ENCODE measurements around the gene FALEC. TPM values are rescaled to one million over a fixed set of nuclear protein-coding genes. Genes with fewer than 3 reads are reported as not detected.

Gene FALEC
- total and polyA plus RNA-seq, 9 of the 15 experiments (the other 6 are each of a cell fraction or from before 2014, with no cell fraction given) = 0.15 to 1.8 (median 0.53) TPM; not detected in 5

DNA sequence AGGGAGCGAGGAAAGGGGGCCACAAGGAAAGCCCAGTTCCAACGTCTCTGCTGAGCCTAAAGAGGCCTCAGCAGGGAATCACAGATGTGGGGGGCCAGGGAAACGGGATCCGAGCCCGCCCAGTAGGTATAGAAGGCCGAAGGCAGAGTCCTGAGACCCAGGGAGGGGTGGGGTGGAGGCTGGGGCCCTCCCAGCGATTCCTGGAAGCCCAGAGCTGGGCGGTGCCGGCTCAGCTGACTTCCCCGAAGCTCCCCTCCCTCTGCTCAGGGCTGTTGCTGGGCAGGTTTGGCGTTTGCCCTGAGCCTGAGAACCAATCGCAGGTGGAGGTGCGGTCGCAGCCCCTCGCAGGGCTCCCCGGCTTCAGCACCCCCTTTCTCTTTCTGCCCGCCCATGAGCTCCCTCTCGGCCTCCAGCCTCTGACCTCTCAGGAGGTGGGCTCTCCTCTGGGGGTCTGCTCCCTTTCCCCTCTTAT is 46.5 kb downstream of the FALEC start (continued):
- TF ChIP-seq, protein P1, sequence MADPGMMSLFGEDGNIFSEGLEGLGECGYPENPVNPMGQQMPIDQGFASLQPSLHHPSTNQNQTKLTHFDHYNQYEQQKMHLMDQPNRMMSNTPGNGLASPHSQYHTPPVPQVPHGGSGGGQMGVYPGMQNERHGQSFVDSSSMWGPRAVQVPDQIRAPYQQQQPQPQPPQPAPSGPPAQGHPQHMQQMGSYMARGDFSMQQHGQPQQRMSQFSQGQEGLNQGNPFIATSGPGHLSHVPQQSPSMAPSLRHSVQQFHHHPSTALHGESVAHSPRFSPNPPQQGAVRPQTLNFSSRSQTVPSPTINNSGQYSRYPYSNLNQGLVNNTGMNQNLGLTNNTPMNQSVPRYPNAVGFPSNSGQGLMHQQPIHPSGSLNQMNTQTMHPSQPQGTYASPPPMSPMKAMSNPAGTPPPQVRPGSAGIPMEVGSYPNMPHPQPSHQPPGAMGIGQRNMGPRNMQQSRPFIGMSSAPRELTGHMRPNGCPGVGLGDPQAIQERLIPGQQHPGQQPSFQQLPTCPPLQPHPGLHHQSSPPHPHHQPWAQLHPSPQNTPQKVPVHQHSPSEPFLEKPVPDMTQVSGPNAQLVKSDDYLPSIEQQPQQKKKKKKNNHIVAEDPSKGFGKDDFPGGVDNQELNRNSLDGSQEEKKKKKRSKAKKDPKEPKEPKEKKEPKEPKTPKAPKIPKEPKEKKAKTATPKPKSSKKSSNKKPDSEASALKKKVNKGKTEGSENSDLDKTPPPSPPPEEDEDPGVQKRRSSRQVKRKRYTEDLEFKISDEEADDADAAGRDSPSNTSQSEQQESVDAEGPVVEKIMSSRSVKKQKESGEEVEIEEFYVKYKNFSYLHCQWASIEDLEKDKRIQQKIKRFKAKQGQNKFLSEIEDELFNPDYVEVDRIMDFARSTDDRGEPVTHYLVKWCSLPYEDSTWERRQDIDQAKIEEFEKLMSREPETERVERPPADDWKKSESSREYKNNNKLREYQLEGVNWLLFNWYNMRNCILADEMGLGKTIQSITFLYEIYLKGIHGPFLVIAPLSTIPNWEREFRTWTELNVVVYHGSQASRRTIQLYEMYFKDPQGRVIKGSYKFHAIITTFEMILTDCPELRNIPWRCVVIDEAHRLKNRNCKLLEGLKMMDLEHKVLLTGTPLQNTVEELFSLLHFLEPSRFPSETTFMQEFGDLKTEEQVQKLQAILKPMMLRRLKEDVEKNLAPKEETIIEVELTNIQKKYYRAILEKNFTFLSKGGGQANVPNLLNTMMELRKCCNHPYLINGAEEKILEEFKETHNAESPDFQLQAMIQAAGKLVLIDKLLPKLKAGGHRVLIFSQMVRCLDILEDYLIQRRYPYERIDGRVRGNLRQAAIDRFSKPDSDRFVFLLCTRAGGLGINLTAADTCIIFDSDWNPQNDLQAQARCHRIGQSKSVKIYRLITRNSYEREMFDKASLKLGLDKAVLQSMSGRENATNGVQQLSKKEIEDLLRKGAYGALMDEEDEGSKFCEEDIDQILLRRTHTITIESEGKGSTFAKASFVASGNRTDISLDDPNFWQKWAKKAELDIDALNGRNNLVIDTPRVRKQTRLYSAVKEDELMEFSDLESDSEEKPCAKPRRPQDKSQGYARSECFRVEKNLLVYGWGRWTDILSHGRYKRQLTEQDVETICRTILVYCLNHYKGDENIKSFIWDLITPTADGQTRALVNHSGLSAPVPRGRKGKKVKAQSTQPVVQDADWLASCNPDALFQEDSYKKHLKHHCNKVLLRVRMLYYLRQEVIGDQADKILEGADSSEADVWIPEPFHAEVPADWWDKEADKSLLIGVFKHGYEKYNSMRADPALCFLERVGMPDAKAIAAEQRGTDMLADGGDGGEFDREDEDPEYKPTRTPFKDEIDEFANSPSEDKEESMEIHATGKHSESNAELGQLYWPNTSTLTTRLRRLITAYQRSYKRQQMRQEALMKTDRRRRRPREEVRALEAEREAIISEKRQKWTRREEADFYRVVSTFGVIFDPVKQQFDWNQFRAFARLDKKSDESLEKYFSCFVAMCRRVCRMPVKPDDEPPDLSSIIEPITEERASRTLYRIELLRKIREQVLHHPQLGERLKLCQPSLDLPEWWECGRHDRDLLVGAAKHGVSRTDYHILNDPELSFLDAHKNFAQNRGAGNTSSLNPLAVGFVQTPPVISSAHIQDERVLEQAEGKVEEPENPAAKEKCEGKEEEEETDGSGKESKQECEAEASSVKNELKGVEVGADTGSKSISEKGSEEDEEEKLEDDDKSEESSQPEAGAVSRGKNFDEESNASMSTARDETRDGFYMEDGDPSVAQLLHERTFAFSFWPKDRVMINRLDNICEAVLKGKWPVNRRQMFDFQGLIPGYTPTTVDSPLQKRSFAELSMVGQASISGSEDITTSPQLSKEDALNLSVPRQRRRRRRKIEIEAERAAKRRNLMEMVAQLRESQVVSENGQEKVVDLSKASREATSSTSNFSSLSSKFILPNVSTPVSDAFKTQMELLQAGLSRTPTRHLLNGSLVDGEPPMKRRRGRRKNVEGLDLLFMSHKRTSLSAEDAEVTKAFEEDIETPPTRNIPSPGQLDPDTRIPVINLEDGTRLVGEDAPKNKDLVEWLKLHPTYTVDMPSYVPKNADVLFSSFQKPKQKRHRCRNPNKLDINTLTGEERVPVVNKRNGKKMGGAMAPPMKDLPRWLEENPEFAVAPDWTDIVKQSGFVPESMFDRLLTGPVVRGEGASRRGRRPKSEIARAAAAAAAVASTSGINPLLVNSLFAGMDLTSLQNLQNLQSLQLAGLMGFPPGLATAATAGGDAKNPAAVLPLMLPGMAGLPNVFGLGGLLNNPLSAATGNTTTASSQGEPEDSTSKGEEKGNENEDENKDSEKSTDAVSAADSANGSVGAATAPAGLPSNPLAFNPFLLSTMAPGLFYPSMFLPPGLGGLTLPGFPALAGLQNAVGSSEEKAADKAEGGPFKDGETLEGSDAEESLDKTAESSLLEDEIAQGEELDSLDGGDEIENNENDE (IDR thresholded peaks at IDR 0.05; ENCODE audit: low read depth, low read length) = no peak
- TF ChIP-seq, protein P2, sequence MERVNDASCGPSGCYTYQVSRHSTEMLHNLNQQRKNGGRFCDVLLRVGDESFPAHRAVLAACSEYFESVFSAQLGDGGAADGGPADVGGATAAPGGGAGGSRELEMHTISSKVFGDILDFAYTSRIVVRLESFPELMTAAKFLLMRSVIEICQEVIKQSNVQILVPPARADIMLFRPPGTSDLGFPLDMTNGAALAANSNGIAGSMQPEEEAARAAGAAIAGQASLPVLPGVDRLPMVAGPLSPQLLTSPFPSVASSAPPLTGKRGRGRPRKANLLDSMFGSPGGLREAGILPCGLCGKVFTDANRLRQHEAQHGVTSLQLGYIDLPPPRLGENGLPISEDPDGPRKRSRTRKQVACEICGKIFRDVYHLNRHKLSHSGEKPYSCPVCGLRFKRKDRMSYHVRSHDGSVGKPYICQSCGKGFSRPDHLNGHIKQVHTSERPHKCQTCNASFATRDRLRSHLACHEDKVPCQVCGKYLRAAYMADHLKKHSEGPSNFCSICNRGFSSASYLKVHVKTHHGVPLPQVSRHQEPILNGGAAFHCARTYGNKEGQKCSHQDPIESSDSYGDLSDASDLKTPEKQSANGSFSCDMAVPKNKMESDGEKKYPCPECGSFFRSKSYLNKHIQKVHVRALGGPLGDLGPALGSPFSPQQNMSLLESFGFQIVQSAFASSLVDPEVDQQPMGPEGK (CRISPR knock-in tag; IDR thresholded peaks at IDR 0.05; ENCODE audit: borderline replicate concordance) = 0 out of 2 replicates have a peak, but pooled peaks have one; percentile 61
- TF ChIP-seq, protein P3, sequence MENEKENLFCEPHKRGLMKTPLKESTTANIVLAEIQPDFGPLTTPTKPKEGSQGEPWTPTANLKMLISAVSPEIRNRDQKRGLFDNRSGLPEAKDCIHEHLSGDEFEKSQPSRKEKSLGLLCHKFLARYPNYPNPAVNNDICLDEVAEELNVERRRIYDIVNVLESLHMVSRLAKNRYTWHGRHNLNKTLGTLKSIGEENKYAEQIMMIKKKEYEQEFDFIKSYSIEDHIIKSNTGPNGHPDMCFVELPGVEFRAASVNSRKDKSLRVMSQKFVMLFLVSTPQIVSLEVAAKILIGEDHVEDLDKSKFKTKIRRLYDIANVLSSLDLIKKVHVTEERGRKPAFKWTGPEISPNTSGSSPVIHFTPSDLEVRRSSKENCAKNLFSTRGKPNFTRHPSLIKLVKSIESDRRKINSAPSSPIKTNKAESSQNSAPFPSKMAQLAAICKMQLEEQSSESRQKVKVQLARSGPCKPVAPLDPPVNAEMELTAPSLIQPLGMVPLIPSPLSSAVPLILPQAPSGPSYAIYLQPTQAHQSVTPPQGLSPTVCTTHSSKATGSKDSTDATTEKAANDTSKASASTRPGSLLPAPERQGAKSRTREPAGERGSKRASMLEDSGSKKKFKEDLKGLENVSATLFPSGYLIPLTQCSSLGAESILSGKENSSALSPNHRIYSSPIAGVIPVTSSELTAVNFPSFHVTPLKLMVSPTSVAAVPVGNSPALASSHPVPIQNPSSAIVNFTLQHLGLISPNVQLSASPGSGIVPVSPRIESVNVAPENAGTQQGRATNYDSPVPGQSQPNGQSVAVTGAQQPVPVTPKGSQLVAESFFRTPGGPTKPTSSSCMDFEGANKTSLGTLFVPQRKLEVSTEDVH (IDR thresholded peaks at IDR 0.05; ENCODE audit: low read depth, partially characterized antibody) = no peak
- TF ChIP-seq ZNF217 (CRISPR knock-in tag; IDR thresholded peaks at IDR 0.05) (no peak), FOXK1 (CRISPR knock-in tag; IDR thresholded peaks at IDR 0.05; ENCODE audit: borderline replicate concordance) (no peak), ZBTB7A (IDR thresholded peaks at IDR 0.05; ENCODE audit: borderline replicate concordance, control insufficient read depth, low read depth, low read length) (no peak)
- TF ChIP-seq, protein P4, sequence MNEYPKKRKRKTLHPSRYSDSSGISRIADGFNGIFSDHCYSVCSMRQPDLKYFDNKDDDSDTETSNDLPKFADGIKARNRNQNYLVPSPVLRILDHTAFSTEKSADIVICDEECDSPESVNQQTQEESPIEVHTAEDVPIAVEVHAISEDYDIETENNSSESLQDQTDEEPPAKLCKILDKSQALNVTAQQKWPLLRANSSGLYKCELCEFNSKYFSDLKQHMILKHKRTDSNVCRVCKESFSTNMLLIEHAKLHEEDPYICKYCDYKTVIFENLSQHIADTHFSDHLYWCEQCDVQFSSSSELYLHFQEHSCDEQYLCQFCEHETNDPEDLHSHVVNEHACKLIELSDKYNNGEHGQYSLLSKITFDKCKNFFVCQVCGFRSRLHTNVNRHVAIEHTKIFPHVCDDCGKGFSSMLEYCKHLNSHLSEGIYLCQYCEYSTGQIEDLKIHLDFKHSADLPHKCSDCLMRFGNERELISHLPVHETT (CRISPR knock-in tag; conservative IDR thresholded peaks at IDR 0.05 in 1 of 2, IDR thresholded peaks at IDR 0.05 in 1 of 2) = 0 out of 4 replicates have a peak, but pooled peaks of 1 of the 2 experiments have one; percentile 20

Data from K562 (cell line).